ENCODE results near the gene HDAC8. TPM values are rescaled to one million over a fixed set of nuclear protein-coding genes. Genes with fewer than 3 reads are reported as not detected.
A peak's percentile ranks its signal among the peaks of the same experiment; 100 is the strongest.

The HDAC8 gene
- total and polyA plus RNA-seq, 12 donors = 32.1 to 232 (median 57.1) TPM

DNA sequence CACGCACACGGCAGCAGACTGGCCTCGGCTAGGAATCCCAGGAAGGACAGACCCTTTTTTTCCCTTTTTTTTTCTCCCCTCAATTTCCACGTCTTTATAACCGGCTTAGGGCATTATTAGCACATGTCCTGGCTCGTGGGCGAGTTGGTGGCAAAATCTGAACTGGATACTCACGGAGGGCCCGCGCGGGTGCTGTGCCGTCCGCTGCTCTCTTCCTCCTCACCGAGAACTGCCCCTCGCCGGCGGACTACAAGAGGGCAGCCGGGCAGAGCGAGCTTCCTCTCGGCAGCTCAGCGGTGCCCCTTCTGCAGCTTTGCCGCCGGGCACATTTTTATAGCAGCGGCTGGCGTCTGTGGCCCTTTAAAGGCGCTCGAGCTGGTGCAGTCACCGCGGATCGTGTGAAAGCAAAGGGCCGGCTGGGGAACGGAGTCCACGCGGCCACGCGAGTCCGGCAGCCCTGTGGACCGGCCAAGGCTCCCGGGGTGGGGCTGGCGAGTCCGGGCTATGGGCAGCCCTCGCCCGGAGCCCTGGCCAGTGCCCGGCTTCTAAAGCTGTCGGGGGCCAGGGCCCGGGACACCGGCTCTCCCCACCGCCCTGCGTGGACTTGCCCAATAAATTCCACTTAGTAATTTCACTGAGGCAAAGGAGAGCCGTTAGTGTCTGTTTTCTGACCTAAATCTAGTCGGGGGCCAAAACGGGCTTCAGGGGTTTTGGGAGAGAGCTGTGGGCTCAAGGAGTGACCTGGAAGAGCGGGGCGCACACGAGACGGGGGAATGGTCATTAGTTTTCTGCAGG, 265.6 kb downstream of the HDAC8 start:
- 0 to 10% (median 5%) methylated on average over 16 to 56 of the region's 56 CpGs for WGBS, 4 donors
- TF ChIP-seq POLR2A (IDR thresholded peaks at IDR 0.05) = peak in 1 of 2 donors; percentile 25
- TF ChIP-seq, protein P1, sequence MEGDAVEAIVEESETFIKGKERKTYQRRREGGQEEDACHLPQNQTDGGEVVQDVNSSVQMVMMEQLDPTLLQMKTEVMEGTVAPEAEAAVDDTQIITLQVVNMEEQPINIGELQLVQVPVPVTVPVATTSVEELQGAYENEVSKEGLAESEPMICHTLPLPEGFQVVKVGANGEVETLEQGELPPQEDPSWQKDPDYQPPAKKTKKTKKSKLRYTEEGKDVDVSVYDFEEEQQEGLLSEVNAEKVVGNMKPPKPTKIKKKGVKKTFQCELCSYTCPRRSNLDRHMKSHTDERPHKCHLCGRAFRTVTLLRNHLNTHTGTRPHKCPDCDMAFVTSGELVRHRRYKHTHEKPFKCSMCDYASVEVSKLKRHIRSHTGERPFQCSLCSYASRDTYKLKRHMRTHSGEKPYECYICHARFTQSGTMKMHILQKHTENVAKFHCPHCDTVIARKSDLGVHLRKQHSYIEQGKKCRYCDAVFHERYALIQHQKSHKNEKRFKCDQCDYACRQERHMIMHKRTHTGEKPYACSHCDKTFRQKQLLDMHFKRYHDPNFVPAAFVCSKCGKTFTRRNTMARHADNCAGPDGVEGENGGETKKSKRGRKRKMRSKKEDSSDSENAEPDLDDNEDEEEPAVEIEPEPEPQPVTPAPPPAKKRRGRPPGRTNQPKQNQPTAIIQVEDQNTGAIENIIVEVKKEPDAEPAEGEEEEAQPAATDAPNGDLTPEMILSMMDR (IDR thresholded peaks at IDR 0.05) = no peak
- peaks cover 69% of the 10 kb centered on the region for H3K27me3 ChIP-seq
- no peaks in the 10 kb centered on the region for H3K9me3 ChIP-seq (replicated peaks in 1 of 3)
- peak; percentile 47 to 75 (median 60) for DNase-seq
- no peak overlapping the region for H3K27ac ChIP-seq
- peak overlapping the region in 2 of 4 donors; percentile 34 to 59 for H3K4me3 ChIP-seq
- H3K36me3 ChIP-seq (replicated peaks in 1 of 2) = no peaks in the 10 kb centered on the region
- H3K4me1 ChIP-seq (replicated peaks in 1 of 2) = peaks cover 14 to 21% of the 10 kb centered on the region in 2 donors
- intact Hi-C loops (cut with DNase I) = loop anchor here in 1 of 2 donors (10.0 kb wide), 1 partner anchor 238 kb away; no protein-coding TSS in a partner anchor

DNA sequence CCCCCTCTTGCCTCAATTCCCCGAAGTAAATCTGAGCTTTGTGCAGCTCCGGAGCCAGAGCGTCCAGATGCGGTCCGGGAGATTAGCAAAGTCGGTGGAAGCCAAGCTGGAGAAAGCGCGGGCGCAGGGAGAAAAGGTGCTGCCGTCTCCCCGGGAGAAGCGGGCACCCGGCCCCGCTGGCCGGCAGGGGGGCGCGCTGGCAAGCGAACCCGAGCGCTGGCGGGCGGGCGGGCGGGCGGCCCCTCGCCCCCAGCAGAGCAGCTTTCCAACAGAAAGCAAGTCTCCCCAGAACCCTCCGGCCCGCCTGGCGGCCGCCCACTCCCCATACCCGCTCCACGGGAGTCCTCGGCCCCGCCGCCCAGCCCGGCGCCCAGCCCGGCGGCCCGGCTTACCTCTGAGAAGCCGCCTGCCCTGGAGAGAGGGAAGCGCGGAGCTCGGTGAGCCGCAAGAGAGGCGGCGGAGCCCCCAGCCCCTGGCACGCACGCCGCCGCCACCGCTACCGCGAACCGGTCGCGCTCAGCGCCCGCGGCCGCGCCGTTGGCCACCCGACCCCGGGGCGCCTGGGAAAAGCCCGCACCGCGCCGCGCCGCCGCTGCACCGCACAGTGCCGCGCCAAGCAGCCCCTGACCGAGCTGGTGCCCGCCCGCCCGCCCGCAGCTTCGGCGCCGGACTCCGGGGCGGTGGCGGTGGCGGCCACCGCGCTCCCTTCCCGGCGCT, 266.4 kb downstream of the HDAC8 start:
- Histone ChIP-seq H3K27me3 (peaks cover 71% of the 10 kb centered on the region), H3K4me3 (peak overlapping the region in 2 of 4 donors; percentile 34 to 59), H3K27ac (no peak overlapping the region), H3K9me3 (replicated peaks in 1 of 3) (no peaks in the 10 kb centered on the region), H3K36me3 (replicated peaks in 1 of 2) (no peaks in the 10 kb centered on the region), H3K4me1 (replicated peaks in 1 of 2) (peaks cover 14 to 21% of the 10 kb centered on the region in 2 donors)
- TF ChIP-seq, protein P1 (IDR thresholded peaks at IDR 0.05) = no peak
- no peak for TF ChIP-seq POLR2A (IDR thresholded peaks at IDR 0.05)
- WGBS, 4 donors = 0 to 8% (median 2%) methylated on average over 1 to 78 of the region's 92 CpGs
- intact Hi-C loops (cut with DNase I) = loop anchor here in 1 of 2 donors (10.0 kb wide), 1 partner anchor 239 kb away; no protein-coding TSS in a partner anchor
- no peak for DNase-seq

DNA sequence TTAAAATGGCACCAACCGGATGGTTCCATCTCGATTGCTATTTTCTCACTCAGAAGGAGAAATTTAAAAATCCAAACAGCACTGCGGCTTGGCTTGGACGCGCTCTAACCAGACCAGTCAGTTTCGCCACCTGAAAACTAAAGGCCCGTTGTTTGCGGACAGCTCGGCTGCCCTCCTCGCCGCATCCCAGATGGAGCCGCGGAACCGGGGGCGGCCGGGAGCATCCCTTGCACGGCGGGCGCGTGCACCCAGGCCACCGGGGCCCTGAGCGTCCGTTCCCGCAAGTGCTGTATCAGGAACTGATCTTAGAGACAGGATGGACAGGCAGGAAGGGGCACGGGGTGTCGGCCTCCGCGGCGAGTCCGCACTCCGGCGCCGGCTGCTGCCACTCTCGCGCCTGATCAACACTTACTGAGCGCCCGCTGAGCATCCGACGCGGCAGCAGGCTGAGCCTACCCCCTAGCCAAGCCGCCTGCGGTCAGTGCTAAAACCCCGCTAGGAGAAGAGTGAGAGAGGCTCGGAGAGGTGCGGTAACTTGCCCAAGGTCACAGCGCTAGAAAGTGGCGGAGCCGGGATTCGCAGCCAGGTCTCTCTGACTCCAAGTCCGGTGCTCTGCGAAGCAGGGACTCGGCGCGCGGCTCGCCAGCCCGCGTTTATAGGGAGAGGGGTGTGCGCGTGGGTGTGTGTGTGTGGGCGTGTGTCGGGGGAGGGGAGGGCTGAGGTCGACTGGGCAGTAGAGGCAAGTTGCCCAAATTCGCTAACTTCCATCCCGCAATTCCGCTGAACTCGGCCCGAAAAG, 267.2 kb downstream of the HDAC8 start, which contains the start of gene CITED1:
Gene CITED1 (minus strand): TSS at position 629 of the 799 bp plus-strand sequence. CDS start 3,045 bp downstream, outside the sequence.
- peaks cover 14 to 21% of the 10 kb centered on the region in 2 donors for H3K4me1 ChIP-seq (replicated peaks in 1 of 2)
- TF ChIP-seq, protein P1 (IDR thresholded peaks at IDR 0.05) = no peak
- TF ChIP-seq POLR2A (IDR thresholded peaks at IDR 0.05) = no peak
- H3K4me3 ChIP-seq = peak within 1 kb of the TSS in 2 of 4 donors; percentile 34 to 59
- DNase-seq = no peak
- peaks cover 71% of the 10 kb centered on the region for H3K27me3 ChIP-seq
- no peak within 1 kb of the TSS for H3K27ac ChIP-seq
- WGBS, 4 donors = 0 to 12% (median 4%) methylated on average over 4 to 68 of the region's 68 CpGs
- H3K36me3 ChIP-seq (replicated peaks in 1 of 2) = no peaks in the 10 kb centered on the region
- no peaks in the 10 kb centered on the region for H3K9me3 ChIP-seq (replicated peaks in 1 of 3)
- intact Hi-C loops (cut with DNase I) = loop anchor here in 1 of 2 donors (10.0 kb wide), 1 partner anchor 239 kb away; no protein-coding TSS in a partner anchor

All from adrenal gland (tissue), 12 donors.